GM18909 (cell line): ENCODE data around the gene C5AR2.
"Not testable (repeated sequence)": the region's sequence is repeated elsewhere in the genome, so short reads cannot be mapped to it uniquely, and the experiment has no call there.

Source experiments
- ATAC-seq: cut with Tn5 transposase; IDR thresholded peaks from one replicate; pipeline ENCODE4 v1.9.1; 2021; ENCODE audit warnings: mild to moderate bottlenecking; ENCODE audit not compliant: unreplicated experiment, poor library complexity

The C5AR2 gene

DNA sequence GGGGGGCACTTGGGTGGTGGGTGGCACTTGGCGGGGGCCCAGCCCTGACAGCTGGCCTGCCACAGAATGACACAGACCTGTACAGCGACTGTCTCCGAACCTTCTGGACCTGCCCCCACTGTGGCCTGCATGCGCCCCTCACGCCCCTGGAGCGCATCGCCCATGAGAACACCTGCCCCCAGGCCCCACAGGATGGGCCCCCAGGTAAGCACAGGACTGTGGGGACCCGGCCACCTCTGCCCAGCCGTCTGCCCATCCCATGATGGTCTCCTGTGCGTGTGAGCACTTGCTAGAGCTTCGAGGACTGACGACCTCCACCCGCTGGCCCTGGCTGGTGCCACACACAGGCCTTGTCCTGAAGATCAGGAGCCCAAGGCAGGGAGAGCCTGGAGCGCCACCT is 49.1 kb downstream of the C5AR2 start:
- ATAC-seq, result no peak

DNA sequence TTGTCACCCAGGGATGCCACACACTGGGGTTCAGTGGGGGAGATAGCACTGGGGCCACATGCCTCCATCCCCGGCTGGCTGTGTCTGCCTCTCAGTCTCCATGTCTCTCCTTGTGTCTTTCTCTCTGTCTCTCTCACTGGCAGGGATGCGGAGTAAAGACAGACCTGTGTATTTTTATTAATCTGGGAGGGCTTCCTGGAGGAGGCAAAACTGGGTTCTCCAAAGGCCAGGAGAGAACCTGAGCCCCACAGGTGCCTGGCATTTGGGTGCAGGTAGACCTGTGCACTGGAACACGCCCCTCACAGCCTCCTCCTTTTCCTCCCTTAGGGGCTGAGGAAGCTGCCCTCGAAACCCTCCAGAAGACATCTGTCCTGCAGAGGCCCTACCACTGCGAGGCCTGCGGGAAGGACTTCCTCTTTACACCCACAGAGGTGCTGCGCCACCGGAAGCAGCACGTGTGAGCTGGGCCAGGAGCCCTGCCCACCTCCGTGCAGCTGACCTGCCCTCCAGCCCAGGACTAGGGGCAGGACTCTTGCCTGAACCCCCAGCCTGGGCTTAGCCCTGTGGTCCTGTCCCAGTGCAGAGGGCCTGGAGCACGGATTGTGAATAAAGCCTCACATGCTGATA is 49.8 kb downstream of the C5AR2 start:
- ATAC-seq, result no peak

DNA sequence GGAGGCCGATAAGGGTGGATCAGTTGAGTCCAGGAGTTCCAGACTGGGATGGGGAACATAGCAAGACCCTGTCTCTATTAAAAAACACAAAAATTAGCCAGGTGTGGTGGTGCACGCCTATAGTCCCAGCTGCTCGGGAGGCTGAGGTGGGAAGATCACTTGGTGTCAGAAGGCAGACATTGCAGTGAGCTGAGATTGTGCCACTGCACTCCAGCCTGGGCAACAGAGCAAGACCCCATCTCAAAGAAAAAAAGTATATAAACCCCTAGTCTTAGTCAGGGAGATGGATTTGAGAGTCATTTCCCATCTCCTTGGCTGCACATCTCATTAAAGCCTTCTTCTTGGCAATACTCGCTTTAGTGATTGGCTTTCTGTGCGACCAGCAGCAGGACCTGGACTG is 51.9 kb downstream of the C5AR2 start:
- not testable (repeated sequence) for ATAC-seq

DNA sequence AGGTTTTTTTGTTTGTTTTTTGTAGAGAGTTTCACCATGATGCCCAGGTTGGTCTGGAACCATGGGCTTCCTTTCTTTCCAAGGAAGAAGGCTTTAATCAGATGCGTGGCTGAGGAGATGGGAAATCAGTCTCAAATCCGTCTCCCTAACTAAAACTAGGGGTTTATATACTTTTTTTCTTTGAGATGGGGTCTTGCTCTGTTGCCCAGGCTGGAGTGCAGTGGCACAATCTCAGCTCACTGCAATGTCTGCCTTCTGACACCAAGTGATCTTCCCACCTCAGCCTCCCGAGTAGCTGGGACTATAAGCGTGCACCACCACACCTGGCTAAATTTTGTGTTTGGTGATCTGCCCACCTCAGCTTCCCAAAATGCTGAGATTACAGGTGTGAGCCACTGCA is 52.6 kb downstream of the C5AR2 start:
- not testable (repeated sequence) for ATAC-seq

DNA sequence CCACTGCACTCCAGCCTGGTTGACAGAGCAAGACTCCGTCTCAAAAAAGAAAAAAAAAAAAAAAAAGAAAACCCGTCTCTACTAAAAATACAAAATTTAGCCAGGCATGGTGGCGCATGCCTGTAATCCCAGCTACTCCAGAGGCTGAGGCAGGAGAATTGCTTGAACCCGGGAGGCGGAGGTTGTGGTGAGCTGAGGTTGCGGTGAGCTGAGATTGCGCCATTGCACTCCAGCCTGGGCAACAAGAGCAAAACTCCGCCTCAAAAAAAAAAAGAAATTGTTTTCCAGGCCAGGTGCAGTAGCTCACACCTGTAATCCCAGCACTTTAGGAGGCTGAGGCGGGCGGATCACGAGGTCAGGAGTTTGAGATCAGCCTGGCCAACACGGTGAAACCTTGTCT is 54.6 kb downstream of the C5AR2 start:
- not testable (repeated sequence) for ATAC-seq

DNA sequence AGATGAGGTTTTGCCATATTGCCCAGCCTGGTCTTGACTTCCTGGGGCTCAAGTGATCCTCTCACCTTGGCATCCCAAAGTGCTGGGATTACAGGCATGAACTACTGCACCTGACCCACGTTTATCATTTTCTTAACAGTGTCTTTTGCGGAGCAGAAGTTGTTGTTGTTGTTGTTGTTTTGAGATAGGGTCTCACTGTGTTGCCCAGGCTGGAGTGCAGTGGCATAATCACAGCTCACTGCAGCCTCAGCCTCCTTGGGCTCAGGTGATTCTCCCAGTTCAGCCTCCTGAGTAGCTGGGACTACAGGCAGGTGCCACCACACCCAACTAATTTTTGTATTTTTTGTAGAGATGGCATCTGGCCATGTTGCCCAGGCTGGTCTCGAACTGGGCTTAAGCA is 55.6 kb downstream of the C5AR2 start:
- not testable (repeated sequence) for ATAC-seq

DNA sequence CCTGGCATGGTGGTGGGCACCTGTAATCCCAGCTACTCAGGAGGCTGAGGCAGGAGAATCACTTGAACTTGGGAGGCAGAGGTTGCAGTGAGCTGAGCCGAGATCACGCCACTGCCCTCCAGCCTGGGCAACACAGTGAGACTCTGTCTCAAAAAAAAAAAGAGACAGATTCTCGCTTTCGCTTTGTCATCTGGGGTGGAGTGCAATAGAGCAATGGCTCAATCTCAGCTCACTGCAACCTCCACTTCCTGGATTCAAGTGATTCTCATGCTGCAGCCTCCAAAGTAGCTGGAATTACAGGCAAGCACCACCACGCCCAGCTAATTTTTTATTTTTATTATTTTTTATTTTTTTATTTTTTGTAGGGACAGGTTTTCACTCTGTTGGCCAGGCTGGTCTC is 56.7 kb downstream of the C5AR2 start:
- not testable (repeated sequence) for ATAC-seq

DNA sequence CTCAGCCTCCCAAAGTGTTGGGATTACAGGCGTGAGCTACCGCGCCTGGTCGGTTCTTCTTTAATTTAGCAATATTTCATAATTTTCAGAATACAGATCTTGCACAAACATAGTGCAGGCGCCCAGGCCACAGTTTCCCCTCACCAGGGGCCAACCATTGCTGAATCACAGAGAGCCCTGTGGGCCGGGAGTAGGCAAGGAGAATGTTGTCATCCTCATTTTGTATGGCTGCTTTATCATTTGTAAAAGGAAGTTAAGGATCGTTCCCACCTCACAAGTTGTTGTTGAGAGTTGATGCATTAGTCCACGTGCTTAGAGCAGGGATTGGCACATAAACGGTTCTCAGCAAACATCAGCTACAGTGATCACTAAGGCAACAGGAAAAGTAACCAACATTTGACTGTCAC is 57.2 kb downstream of the C5AR2 start:
- no peak for ATAC-seq

DNA sequence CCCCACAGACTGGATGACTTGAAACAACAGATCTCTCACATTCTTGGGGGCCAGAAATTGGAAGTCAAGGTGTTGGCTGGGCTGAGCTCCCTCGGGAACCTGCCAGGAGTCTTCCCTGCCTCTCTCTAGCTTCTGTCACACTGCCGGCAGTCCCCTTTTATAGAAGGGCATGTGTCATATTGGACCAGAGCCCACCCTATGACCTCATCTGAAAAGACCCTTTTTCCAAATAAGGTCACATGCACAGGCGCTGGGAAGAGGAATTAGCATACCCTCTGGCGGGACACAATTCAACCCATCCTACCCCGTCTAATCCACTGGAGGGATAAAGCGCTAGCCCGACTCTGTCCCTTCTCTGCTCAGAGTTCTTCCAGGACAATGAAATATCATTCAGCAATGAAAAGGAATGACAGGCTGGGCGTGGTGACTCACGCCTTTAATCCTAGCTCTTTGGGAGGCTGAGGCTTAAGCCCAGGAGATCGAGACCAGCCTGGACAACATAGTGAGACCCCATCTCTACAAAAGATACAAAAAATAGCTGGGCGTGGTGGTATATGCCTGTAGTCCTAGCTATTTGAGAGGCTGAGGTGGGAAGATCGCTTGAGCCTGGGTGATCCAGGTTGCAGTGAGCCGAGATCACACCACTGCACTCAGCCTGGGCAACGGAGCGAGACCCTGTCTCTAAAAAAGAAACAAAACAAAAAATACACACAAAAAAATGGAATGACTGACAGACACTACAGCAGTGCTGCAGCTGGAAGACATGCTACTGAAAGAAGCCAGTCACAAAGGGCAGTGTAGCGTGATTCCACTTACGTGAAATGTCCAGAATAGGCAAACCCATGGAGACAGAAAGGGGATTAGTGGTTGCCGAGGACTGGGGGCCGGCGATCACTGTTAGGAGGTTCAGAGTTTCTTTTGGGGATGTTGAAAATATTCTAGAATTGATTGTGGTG is 58.8 kb downstream of the C5AR2 start:
- no peak for ATAC-seq

DNA sequence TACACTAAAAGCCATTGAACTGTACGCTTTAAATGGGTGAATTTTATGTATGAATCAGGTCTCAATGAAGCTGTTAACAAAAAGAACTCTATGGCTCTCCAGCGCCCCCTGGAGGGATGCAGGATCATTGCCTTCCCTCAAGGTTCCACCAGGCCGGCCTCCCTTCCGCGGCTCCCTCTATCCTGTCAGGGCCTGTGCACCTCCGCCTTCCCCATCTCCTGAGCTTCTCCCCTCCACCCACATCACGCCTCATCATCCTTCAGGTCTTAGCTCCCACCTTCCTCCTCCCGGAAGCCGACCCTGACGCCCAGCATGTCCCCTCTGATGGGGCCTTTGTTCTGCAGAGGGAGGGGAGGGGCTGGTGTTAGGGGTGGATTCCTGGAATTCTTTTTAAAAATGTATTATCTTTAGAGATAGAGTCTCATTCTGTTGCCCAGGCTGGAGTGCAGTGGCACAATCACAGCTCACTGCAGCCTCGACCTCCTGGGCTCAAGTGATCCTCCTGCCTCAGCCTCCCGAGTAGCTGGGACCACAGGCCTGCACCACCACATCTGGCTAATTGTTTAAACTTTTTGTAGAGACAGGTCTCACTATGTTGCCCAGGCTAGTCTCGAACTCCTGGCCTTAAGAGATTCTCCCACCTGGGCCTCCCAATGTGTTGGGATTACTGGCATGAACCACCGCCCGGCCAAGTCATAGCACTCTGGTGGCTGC is 59.7 kb downstream of the C5AR2 start:
- ATAC-seq, result no peak
